HG02623 (cell line): ENCODE measurements around the gene AGPS.

Experiments used
- ATAC-seq: cut with Tn5 transposase; IDR thresholded peaks from one replicate; pipeline ENCODE4 v1.9.1; 2021; ENCODE audit warnings: moderate library complexity; ENCODE audit not compliant: unreplicated experiment

Gene AGPS

GRCh38 chr2:177582000-177582399 is 189.4 kb downstream of the AGPS start:
- no peak for ATAC-seq

GRCh38 chr2:177584030-177584692 is 191.6 kb downstream of the AGPS start:
- ATAC-seq = no peak

- no peak for ATAC-seq
These were observed 192.8 kb downstream of the AGPS start for GRCh38 chr2:177585234-177585863.

DNA sequence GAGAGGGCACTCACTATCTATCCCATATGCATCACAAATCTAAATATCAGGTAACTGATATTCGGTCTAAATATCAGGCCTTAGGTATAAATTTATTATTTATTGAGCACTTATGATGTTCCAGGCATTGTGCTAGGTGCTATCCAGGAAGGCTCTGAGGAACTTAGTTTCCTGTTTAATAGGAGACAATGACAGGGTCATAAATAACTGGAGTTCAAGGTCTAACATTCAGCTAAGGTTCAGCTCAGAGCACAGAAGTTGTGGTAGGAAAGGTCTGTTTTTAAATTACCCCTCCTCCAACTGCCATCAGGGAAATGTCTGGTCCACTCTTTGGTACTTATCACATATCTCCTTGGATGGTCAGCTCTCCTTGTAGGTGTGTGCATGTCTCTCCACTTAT is 193.6 kb downstream of the AGPS start:
- ATAC-seq = no peak

DNA sequence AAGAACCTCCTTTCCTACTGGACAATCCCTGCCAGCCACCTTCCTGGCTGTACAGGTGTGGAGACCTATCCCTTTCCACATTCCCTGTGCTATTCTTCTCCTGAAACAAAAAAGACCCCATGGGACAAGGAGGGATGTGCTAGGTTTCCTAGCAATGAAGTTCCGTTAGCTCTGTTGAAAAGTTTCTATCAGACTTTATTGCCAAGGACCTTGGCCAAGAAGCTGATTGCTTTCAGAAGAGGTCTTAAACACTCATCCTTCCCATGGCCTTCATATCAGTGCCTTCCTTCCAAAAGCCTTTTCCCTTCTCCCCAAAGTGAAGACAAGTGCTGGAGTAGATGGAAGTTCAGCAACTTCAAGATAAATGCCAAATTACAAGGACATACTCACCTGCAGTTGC is 194.8 kb downstream of the AGPS start:
- no peak for ATAC-seq

DNA sequence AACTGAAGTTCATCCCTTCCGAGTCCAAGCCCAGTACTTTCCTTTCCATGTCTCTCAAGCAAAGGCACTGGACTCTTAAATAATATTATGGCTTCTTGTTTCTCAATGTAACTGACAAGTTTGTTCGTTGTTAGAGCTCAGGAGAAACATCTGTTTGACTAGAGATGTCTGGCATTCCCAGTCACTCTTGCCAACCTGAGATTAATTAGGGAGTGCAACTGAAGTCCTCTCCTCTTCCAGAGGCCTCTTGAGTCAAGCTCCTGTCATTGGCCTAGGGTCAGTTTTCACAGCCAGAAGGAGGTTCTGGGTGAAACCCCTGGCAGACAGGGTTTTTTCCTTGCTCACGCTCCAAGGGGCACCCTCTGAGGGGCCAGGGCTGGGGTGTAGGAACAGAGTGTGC is 196.1 kb downstream of the AGPS start:
- no peak for ATAC-seq

DNA sequence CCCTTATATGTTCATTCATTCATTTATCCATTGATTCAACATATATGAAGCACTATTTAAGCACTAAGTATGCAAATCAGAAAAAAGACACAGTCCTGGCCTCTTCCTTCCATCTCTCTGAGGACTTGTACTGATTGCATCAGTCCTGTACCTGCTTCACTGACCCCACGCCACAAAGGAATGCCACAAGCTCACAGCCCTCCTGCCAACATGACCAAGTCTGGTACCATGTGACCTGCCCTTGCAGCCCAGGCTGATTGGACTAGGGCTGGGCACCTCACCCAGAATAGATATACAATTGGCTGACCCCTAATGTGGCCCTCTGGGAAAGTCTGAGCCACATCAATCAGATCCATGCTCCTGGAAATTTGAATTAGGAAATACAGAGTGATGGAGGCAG is 196.6 kb downstream of the AGPS start:
- ATAC-seq = no peak

GRCh38 chr2:177592397-177592796 is 199.8 kb downstream of the AGPS start:
- no peak for ATAC-seq

GRCh38 chr2:177592945-177593344 is 200.4 kb downstream of the AGPS start:
- ATAC-seq = no peak

GRCh38 chr2:177593402-177593801 is 200.8 kb downstream of the AGPS start:
- ATAC-seq = no peak
